ENCODE measurements around the gene ZNF138.
A peak's percentile ranks its signal among the peaks of the same experiment; 100 is the strongest.

ZNF138 gene

DNA sequence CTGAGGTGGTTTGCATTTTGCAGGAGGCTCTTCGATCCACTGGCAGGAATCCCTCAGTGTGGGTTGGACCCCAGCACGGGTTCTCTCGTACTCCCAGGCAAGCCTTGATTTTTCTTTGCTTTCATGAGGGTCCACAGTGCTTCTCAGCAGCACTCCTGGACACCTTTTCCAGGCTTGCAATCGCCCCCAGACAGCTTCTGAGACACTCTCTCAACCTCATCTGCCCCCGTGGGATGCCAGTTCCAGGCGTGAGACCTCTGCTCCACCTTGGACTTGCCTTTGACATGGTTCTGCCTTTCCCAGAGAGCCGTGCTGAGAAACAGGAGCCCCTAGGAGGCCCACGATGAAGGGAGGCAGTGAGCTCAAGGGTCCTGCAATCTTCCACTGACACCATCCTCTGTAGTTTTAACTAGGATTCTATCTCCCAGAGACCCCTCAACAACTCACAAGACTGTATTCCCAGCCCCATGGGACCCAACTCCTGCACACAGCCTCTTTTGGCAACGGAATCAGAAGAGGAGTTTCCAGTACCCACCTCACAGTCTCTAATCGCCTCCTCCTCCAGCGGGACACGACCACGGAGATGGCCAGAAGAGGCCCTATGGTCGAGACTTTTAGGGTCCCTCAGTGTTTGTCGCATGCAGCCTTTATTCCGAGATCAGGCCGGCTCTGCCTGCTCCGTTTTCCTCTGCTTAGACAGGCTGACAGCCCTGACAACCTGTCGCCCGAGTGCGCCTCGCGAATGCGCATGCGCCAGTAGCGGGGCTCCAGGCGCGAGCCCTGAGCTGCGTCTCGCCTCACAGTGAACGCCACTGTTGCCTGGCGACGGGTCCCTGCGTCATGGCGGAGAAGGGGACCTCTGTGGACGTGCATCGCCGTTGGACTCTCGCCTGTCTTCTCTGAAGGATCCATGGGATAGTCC, 82.8 kb downstream of the ZNF138 start:
- peak; percentile 63 to 78 for DNase-seq

DNA sequence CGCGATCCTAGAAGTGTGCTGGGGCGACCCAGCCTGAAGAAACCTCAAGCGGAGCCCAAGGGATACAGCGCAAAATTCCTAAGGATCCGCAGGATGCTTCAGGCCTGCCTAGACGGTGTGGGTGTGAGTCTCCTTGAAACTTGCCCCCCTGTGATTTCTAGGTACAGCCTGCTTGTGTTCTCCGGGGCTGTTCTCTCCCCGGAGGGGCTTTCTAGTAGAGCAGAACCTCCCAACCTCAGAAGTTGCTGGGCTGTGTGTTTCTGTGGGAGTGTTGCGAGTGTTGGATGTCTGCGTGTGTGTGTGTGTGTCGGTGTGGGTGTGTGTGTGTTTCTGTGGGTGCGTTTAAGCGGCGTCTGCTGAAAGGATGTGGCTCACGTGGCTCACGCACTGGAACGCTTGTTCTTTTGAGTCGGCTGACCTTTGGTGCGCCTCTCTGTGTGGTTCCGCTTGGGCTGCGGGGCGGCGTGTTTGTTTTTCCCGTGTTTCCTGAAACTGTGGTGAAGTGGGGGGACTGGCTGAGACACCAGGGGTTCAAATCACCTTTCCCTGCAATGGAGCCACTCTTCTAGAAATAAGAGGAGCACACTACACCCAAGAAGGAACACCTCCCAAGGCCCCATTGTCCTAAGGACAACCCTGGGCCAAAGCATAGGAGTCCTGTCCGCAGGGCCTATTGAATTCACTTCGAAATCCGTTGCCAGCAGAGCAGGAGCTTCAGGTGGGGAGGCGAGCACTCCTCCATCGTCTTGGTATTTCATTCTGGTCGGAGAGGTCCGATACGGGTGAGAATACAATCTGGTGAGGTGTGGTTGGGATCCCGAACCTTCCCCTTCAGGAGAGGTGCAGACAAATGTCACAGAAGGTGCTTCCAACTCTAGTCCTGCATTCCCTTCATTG, 83.7 kb downstream of the ZNF138 start:
- peak in 1 of 2 donors; percentile 9 for DNase-seq

GRCh38 chr7:64878684-64879083, 84.5 kb downstream of the ZNF138 start:
- no peak for DNase-seq

- DNase-seq = no peak
Observed at GRCh38 chr7:64879086-64879730, 85.0 kb downstream of the ZNF138 start.

- DNase-seq = peak in 1 of 2 donors; percentile 3
Observed at GRCh38 chr7:64879800-64880199, 85.6 kb downstream of the ZNF138 start.

DNA sequence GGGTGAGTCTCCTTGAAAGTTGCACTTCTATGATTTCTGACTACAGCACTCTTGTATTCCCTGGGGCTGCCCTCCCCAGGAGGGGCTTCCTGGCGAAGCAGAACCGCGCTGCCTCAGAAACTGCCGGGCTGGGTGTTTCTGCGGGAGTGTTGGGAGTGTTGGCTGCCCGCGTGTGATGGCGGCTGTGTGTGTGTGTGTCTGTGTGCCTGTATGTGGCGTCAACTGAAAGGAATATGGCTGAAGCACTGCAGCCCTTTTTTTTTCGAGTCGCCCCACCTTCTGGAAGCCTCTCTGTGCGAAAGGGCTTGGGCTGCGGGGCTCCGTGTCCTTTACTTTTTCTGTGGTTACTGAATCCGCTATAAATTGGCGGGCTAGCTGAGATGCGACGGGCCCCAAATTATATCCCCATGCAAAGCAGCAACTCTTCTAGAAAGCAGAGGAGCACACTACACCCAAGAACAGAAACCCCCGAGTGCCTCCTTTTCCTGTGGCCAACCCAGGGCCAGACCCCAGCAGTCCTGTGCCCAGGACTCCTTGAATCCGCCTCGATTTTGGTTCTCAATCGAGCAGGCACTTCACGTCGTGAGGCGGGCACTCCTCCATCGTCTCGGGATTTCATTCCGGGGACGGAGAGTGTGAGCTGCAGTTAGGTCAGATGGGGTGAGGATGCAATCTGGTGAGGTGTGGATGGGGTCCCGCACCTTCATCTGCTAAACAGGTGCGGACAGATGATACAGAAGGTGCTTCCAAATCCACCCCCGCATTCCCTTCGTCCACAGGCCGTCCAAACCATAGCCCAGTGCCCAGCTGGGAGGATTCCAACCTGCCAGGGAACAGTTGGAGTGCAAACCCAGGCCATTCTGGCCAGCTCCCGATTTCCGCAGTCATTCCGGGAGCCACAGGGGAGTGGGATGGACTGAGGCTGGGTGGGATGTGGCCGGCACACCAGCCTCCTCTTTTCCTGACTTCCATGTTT, 86.4 kb downstream of the ZNF138 start:
- DNase-seq = peak in 1 of 2 donors; percentile 8

GRCh38 chr7:64881461-64882287, 87.4 kb downstream of the ZNF138 start:
- DNase-seq = no peak

- peak in 1 of 2 donors; percentile 53 for DNase-seq
Observed at GRCh38 chr7:64882341-64883112, 88.3 kb downstream of the ZNF138 start.
